ENCODE data around the gene CAMTA1.

DNA sequence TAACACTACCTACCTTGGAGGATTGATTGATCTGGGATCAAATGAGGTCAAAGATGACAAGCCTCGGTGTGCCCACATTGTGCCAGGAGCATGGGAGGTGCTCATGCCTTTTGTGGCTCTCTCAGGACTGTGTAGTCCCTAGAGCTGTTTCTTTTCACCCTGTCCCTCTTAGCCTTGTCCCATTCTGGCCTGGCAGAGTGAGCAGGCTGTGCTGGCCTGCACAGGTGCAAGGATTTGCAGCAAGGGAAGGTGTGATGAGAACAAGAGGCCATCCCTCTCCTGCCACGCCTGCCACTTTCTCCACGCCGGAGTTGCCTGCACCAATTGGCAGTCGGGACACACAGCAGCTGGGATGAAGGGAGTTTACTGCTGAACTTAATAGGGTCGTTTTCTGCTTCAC, 575.3 kb downstream of the CAMTA1 start:
- TF ChIP-seq, protein P1, sequence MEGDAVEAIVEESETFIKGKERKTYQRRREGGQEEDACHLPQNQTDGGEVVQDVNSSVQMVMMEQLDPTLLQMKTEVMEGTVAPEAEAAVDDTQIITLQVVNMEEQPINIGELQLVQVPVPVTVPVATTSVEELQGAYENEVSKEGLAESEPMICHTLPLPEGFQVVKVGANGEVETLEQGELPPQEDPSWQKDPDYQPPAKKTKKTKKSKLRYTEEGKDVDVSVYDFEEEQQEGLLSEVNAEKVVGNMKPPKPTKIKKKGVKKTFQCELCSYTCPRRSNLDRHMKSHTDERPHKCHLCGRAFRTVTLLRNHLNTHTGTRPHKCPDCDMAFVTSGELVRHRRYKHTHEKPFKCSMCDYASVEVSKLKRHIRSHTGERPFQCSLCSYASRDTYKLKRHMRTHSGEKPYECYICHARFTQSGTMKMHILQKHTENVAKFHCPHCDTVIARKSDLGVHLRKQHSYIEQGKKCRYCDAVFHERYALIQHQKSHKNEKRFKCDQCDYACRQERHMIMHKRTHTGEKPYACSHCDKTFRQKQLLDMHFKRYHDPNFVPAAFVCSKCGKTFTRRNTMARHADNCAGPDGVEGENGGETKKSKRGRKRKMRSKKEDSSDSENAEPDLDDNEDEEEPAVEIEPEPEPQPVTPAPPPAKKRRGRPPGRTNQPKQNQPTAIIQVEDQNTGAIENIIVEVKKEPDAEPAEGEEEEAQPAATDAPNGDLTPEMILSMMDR (IDR thresholded peaks at IDR 0.05): no peak
- TF ChIP-seq EP300 (IDR thresholded peaks at IDR 0.05) (no peak), POLR2A (IDR thresholded peaks at IDR 0.05) (no peak), POLR2AphosphoS5 (IDR thresholded peaks at IDR 0.05) (no peak)

Data from stomach (tissue), 4 donors.